ENCODE results near the gene POLR2H.
A peak's percentile ranks its signal among the peaks of the same experiment; 100 is the strongest.
"Not testable (repeated sequence)": the region's sequence is repeated elsewhere in the genome, so short reads cannot be mapped to it uniquely, and the experiment has no call there.

Gene POLR2H

DNA sequence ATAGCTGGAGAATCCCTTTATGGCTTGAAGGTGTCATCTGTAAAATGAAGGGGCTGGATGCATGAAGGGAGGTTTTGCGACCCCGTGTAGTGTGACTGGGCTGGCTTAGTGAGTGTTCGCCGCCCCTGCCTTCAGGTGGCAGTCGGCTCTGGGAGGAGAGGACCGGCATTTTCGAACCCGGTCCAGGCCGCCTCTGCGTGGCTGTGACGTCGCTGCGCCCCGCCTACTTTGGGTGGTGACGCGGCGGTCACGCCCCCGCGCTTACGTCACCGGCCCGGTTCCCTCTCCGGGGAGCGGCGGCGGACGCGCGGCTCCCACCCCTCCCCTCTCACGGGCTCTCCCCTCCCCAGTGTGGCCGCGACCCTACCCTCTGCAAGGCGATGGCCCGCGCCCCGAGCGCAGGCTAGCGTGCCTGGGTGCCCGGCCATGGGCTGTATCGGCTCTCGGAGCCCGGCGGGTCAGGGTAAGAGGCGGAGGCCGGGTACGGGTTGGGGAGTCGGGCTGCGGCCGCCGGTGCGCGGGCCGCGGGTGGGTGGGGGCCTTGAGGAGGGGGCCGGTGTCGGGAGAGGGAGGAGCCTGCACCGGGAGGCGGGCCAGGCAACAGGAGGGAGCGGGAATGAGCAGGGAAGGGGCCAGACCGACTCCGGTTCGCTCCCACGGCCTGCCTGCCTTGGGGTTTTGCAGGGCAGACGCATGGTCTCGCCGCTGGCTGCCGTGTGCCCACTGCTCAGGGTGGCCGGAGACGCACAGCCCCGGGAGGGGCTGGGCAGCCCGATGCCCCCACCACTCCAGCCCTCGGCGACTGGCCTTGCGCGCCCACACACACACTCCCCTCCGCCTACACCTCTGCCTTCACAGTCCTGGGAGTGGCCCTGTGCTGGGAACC lies 25.6 kb upstream of the POLR2H start:
- DNase-seq: peak; percentile 89 to 91

DNA sequence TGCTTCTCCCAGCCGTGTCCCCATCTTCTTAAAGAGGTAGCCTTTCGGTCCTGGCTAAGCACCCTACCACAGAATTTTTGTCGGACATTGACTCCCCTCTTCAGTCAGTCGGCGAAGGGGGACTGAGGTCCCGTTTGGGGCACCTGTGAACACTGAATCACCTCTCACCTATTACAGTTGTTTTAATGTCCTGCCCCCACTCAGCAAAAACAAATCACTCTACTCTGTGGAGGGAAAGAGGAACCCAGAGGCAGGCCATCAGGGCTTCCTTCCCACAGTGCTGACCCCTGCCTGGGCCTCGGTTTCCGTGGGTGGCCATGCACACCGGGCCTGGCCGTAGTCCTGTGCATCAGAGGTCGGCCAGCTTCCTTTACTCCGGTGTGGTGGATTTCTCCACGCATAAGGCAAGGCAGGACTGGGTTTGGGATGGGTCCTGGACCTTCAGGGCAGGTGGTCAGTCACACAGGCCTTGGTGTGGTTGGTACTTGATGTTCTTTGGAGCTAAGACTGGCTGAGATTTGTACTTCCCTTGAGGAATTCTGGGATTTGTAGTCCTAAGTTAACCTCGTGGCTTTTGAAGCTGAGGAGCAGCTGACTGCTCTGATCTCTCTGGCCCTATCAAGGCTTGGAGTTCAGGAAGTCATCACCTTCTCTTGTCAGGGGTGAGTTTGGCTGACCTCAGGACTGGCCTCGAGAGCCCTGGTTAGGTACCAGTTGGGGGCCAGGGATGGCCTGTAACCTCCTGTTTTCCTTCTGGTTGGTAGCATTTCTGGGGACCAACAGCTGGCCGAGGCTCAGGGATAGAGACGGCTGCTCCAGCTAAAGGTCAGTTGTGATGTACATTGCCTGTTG lies 24.7 kb upstream of the POLR2H start:
- no peak for DNase-seq

DNA sequence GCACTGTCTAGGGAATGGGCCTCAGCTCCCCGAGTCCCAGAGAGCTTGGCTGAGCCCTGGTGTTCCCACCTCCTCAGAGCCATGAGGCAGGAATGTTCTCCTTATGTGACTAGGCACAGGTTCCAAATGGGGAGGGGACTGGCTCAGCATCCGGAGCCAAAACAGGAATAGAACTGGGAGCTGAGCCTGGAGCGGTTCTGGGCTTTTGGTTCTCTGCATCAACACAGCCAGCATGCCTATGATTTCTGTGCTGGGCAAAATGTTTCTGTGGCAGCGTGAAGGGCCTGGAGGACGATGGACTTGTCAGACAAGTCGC lies 24.2 kb upstream of the POLR2H start, which contains the start of gene FAM131A:
TSS of gene FAM131A (plus strand) at position 202 of the 316 bp plus-strand sequence. CDS start at position 233, 31 bp downstream.
- DNase-seq: no peak

DNA sequence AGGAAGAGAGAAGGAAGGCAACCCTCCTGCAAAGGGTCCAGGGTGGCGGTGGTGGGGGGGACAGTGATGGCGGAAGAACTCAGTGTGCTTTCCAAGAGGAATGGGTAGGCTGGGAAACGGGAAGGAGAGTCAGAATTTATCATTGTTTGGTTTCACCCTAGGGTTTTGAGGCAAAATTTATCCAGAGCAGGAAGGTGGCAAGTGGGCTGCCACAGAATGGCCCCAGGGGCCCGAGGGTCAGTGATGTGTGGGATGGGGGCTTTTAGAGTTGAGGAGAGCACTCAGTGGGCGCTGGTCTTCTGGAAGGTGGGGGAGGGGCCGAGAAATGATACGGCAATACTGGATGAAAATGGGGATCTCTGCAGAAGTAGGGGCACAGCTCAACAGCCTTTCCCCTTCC lies 23.5 kb upstream of the POLR2H start:
- DNase-seq: no peak

DNA sequence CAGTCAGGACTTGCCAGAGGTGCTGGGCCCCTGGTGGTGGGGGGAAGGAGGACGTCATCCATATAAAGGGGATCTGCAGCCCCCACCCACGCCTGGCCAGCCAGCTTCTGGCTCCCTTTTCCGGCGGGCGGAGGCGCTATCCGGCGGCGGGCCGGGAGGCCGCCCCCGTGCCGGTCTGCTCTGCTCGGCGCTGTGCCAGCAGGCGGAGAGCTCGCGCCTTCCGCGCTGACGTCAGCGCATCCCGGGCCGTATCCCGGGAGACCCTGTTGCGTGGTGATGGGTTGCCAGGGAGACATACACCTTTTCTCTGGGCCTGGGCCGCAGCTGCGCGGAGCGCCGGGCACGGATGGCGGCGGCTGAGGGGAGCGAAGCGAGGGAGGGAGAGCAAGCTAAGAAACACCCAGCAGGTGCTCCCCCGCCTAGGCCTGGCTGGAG lies 23.0 kb upstream of the POLR2H start:
- DNase-seq: peak; percentile 27 to 34

DNA sequence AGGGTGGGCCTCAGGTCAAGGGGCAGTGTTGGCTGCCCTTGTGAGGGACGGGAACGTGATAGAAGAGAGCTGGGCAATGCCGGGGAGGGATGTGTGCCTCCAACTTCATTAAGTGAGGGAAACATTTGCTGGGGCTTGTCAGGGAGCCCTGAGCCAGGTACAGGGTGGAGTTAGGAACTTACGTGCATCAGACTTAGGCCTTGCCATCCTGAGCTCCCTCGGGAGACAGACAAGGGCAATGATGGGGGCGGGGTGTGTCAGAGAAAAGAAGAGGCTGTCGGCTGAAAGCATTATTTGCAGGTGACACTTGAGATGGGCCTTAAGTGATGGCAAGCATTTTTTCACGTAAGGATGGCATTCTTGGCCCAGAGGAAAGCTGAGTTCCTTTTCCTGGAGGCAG lies 22.5 kb upstream of the POLR2H start:
- DNase-seq: no peak

DNA sequence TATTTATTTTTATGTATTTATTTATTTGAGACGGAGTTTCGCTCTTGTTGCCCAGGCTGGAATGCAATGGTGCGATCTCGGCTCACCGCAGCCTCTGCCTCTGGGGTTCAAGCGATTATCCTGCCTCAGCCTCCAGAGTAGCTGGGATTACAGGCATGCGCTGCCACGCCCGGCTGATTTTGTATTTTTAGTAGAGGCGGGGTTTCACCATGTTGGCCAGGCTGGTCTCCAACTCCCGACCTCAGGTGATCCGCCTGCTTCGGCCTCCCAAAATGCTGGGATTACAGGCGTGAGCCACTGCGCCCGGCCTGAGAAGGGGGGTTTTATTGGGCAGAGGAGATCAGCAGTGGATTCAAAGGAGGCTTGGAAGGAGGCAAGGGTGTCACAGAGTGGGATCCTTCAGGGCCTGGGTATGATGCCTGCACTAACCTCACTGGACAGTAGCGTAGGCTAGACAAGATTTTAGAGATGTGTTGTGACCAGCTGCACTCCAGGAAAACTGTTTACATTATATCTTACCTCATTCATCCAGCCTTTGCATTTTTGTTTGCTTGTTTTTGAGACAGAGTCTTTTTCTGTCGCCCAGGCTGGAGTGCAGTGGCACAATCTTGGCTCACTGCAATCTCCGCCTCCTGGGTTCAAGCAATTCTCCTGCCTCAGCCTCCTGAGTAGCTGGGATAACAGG lies 21.9 kb upstream of the POLR2H start:
- not testable (repeated sequence) for DNase-seq

DNA sequence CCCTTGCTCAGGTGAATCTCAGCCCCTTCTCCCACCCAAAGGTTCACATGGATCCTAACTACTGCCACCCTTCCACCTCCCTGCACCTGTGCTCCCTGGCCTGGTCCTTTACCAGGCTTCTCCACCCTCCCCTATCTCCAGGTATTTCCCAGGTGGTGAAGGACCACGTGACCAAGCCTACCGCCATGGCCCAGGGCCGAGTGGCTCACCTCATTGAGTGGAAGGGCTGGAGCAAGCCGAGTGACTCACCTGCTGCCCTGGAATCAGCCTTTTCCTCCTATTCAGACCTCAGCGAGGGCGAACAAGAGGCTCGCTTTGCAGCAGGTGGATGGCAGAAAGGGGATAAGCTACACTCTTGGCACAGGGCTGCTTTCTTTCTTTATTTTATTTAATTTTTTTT lies 19.6 kb upstream of the POLR2H start:
- DNase-seq: no peak

DNA sequence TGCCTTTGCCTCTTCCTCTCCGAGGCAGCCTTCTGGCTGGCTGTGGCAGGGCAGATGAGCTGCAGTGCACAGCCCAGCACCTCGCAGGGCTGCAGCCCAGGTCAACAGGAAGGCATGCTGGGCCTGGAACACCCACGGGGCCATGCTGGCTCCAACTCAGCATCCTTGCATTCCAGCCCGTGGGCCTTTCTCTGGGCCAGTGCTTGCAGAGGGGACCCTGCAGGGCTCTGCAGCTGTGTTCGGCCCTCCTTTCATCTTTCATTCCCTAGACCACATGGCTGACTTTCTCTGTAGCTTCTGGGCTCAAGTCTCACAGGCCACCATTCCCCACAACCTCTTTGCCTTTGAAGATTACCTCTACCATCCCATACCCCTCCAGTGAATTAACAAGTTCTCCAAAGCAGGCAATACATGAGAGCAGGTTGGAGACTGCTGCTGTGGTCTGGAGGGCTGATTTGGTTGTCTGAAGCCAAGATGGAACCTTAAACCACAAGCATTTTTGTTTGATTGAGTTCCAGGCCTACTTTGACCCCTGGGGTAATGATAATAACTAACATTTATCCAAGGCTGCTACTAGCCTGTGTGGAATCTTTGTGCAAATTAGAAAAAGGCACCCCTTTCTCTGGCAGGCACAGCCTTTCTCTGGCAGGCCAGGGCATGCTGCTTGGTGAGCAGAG lies 18.2 kb upstream of the POLR2H start:
- no peak for DNase-seq

DNA sequence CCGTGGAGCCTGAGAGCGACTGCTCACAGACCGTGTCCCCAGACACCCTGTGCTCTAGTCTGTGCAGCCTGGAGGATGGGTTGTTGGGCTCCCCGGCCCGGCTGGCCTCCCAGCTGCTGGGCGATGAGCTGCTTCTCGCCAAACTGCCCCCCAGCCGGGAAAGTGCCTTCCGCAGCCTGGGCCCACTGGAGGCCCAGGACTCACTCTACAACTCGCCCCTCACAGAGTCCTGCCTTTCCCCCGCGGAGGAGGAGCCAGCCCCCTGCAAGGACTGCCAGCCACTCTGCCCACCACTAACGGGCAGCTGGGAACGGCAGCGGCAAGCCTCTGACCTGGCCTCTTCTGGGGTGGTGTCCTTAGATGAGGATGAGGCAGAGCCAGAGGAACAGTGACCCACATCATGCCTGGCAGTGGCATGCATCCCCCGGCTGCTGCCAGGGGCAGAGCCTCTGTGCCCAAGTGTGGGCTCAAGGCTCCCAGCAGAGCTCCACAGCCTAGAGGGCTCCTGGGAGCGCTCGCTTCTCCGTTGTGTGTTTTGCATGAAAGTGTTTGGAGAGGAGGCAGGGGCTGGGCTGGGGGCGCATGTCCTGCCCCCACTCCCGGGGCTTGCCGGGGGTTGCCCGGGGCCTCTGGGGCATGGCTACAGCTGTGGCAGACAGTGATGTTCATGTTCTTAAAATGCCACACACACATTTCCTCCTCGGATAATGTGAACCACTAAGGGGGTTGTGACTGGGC lies 16.8 kb upstream of the POLR2H start:
- DNase-seq: no peak

DNA sequence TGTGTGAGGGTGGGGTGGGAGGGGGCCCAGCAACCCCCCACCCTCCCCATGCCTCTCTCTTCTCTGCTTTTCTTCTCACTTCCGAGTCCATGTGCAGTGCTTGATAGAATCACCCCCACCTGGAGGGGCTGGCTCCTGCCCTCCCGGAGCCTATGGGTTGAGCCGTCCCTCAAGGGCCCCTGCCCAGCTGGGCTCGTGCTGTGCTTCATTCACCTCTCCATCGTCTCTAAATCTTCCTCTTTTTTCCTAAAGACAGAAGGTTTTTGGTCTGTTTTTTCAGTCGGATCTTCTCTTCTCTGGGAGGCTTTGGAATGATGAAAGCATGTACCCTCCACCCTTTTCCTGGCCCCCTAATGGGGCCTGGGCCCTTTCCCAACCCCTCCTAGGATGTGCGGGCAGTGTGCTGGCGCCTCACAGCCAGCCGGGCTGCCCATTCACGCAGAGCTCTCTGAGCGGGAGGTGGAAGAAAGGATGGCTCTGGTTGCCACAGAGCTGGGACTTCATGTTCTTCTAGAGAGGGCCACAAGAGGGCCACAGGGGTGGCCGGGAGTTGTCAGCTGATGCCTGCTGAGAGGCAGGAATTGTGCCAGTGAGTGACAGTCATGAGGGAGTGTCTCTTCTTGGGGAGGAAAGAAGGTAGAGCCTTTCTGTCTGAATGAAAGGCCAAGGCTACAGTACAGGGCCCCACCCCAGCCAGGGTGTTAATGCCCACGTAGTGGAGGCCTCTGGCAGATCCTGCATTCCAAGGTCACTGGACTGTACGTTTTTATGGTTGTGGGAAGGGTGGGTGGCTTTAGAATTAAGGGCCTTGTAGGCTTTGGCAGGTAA lies 16.0 kb upstream of the POLR2H start:
- DNase-seq: no peak

DNA sequence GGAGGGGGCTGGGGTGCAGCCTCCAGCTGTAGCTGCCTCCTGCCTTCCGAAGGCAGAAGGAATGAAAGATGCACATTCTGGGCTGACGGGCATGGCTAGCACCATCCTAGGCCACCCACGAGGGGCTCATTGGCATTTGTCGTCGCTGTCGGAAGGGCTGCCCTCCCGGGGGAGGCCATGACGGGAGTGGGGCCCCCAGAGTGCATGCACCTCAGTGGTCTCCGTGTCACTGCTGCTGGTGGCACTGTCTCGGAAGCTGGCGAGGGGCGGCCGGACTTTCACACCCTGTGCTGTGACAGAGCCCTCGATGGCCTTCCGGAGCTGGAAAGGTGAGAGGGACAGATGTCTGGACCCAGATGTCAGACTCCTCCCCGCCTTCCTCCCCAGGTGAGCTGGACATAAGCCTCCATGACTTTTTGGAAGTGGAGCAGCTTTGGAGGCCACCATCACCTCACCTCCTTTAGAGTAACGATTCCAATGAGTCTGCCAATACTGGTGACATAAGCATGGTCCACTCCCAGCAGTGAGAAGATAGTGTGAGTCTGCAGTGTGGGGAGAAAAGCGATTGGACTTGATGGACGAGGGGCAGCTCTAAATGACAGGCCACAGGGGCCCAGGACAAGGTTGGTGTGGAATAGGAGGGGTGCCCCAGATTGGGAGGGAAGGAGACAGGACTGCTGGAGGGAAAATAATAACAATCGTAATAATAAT lies 14.9 kb upstream of the POLR2H start:
- no peak for DNase-seq

DNA sequence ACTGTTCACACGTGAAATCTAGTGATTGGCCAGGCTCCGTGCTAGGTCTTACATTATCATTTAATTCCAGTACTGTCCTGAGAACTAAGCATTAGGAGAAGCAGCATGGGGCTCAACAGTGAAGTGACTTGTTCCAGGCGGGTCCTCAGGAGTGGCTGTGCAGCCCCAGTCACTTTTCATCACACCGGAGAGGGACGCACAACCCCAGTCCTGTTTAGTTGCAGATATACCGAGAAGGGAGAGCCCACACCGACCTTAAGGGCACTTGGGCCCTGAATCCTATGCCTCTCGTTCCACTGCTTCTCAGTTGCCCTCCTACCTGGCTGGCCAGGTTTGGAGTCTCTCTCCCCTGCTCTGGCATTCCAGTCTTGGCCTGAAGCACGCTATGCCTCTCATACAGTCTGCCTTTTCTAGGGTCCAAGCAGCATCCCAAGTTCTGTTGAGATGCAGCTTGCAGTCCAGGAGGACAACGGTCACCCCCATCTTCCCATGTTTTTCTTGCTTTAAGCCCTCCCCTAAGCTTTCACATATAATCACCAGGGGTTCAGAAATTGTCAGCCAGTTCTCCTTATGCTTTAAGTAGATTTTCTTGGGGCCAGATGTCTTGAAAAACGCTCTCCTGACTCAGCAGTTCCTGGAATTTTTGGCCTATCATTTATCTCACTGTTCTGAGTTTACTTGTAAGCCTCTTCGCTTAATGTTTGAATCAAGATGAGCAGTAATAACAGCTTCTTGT lies 14.0 kb upstream of the POLR2H start:
- DNase-seq: no peak

DNA sequence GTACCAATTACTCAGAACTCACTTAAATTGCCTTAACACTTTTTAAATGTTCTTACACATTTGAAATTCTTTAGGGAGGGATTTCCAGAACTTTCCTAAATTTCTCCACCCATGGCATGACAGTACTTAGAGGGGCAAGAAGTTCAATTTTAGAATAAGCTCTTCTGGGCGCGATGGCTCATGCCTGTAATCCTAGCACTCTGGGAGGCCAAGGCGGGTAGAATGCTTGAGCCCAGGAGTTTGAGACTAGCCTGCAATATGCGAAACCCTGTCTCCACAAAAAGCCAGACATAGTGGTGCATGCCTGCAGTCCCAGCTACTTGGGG lies 13.5 kb upstream of the POLR2H start:
- no peak for DNase-seq

DNA sequence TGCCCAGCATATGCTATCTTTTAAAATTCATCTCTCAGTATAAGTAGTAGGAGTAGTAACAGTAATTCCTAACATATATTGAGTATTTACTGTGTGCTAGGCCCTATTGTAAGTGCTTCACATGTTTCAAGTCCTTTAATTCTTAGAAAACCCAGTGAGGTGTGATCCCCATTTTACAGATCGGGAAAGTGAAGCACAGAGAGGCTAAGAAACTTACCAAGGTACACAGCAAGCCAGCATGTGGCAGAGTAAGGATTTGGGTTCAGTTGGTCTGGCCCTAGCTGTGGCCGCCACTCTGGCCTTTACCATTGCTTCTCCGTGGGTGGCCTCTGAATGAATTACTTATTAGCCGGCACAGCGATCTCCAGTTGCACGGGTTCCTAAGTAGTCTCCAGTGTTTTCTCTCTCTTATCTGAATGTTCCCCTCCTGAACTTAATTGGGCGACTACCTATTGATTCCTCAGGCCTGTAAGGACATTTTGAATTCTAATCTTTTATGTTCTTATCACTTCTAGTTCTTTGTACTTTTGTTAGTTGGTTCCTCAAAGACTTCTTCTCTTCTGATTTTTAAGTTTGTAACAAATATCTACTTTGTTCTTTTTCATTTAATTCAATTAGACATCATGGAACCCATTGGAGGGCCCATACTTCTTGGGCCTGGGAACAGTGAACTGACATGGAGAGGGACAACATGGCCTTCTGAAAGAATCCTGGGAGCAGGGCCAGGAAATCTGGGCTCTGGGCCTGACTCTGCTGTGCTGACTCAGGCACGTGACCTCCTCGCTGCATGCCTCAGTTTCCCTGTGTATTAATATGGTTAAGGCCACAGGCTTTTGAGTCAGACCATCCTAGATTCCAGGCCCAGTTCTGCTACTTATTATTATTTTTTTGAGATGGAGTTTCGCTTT lies 11.7 kb upstream of the POLR2H start:
- DNase-seq: no peak

DNA sequence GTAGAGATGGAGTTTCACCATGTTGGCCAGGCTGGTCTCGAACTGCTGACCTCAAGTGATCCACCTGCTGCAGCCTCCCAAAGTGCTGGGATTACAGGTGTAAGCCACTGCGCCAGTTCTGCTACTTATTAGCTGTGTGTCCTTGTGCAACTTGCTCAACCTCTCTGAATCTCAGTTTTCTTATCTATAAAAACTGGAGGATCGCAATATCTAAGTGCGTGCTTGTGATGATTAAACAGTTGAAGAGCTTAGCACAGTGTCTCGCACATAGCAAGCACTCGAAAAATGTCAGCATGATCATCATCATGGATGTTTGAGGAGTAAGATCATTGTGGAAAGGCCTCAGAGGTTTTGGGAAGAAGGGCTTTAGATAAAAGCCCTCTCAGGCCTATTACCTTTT lies 10.9 kb upstream of the POLR2H start:
- DNase-seq: no peak

DNA sequence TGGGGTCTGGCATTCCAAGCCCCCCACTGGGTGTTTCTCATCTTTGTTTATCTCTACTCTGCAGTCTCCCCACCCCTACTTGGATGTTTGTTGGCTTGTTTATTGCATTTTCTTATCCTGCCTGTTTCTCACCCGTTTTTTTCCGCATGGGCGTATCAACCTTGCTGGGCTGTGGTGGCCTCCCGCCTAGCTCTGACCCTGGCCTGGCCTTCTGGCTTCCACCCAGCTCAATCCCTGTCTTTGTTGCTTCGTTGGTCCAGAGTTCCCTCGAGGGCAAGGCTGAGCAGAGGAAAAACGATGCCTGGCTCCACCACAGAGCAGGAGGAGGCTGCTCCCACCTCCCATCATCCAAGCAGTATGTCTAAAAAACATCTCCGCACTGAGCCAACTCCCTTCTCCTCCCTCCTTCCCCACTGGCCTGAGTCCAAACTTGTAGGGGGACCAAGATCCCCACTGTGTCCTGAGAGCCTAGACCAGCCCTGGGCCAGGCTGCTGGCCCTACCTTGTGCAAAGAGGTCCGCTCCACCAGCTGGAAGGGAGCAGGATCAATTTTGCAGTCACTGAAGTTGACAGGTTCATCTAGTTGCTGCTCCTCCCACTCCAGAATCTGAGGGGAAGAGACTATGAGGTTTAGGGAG lies 9.9 kb upstream of the POLR2H start:
- no peak for DNase-seq

DNA sequence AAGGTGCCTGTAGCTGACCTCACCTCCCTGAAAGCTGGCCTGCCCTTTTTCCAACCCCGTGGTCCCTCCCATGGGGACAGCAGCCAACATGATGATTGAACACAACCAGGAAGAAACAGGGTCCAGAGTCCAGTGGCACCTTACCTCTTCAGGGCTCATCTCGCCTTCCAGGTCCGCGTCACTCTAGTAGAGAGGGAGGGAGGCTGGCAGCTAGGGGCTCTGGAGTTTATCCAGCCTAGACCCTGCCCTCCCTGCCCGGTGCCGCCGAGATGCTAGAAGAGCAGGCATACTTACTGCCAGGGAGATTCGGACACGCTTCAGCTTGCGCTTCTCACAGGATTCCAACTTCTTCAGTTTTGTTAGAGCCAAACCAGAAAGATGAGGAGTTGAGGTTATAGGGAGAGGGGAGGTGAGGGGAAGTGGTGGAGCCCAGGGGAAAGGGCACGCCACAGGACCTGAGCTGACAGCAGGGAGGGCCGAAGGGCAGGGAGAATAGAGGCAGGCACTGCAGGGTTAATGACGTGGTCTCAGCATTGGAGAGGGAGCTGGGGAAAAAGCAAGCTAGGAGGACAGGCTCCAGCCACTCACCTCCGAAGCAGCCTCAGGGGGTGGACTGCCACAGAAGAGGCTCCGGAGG lies 9.2 kb upstream of the POLR2H start:
- no peak for DNase-seq

All from CD4-positive, alpha-beta T cell treated with Interleukin-1 beta for 1 hour (primary cell).